SJSA1 (cell line): ENCODE results near the gene RSPH1. TPM values are rescaled to one million over a fixed set of nuclear protein-coding genes. Genes with fewer than 3 reads are reported as not detected.

Experiments
- DNase-seq, 2 experiments: peaks; one replicate each; pipeline ENCODE4 v3.0.0-alpha.2; 2015 to 2020; ENCODE audit warnings: low spot score in 2 of 2, low read depth in 1 of 2
- H3K27ac ChIP-seq: fragments of 250-450 bp; sonication (Bioruptor Pico); 2 replicates; pipeline ENCODE4 v1.5.1; 2020; ENCODE audit warnings: mild to moderate bottlenecking, moderate library complexity
- H3K27me3 ChIP-seq: fragments of 250-450 bp; sonication (Bioruptor Pico); replicated peaks from 2 replicates; pipeline ENCODE4 v1.5.1; 2020; ENCODE audit warnings: mild to moderate bottlenecking, moderate library complexity
- H3K36me3 ChIP-seq: fragments of 250-450 bp; sonication (Bioruptor Pico); 2 replicates; pipeline ENCODE4 v1.5.1; 2020; ENCODE audit warnings: mild to moderate bottlenecking
- H3K4me1 ChIP-seq: fragments of 250-450 bp; sonication (Bioruptor Pico); replicated peaks from 2 replicates; pipeline ENCODE4 v1.6.1; 2021; ENCODE audit warnings: mild to moderate bottlenecking
- H3K4me3 ChIP-seq: fragments of 250-450 bp; sonication (Bioruptor Pico); 2 replicates; pipeline ENCODE4 v1.5.1; 2020; ENCODE audit warnings: mild to moderate bottlenecking
- H3K9me3 ChIP-seq: fragments of 250-450 bp; sonication (Bioruptor Pico); replicated peaks from 2 replicates; pipeline ENCODE4 v1.5.1; 2020; ENCODE audit warnings: mild to moderate bottlenecking
- total RNA-seq: library from RNA; depleted of rRNA; stranded (reverse); fragments of >200 nt; shearing (Covaris generic); gene quantifications from 2 replicates; pipeline ENCODE4 v1.2.3, GENCODE V29; 2014

The RSPH1 gene
- total RNA-seq, 1 experiment from 2014 or later: not detected

DNA sequence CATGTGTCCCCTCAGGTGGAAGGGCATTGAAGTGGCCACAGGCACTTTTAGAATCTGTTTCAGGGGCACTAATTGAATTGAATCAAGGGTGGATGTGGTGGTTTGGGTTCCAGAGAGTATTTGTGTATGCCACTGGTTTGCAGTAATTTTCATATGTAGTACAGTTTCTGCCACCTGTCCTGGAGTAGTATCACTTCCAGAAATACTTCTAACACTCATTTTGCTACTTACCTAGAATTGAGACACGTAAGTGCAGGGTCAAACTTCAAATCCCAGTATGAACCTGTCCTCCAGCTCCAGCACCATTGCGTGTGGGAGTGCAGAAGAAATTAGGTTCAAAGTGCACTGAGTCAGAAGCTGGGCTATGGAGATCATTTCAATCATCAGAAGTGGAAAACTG is 26.8 kb downstream of the RSPH1 start:
- peaks cover 4% of the 10 kb centered on the region; the same call in 1 of the 2 replicates for H3K4me1 ChIP-seq
- no peaks in the 10 kb centered on the region for H3K9me3 ChIP-seq
- H3K4me3 ChIP-seq: no peak overlapping the region
- H3K27me3 ChIP-seq: peaks cover 3% of the 10 kb centered on the region; the same call in 1 of the 2 replicates
- H3K36me3 ChIP-seq: no peaks in the 10 kb centered on the region
- H3K27ac ChIP-seq: no peak overlapping the region
- DNase-seq: no peak

DNA sequence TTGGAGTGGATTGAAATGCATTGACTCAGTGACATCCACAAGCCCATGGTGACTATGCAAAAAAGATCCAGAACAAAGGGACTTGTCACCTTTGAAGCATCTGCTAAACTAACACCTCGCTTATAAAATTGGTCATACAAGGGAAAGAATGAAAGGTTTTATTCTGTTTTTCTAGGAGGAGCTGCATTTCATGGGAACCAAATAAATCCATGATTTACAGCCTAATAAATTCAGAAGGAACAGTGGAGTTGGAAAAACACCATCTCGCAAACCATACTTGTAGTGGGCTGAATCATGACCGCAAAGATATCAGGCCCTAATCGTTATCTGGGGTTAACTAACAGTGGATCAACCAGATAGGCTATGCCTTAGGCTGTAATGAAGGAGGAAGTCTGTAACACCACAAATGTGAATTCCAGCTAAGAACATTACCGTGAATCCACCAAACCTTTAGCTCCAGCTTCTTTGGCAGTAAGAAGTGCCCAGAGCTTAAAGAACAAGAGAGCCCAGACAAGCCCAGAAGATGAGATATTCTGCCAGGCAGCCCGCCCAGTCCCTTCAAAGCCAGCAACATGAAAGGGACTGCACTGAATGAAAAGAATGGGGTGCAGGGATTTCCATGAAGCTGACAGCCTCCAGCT is 27.4 kb downstream of the RSPH1 start:
- no peak overlapping the region for H3K4me3 ChIP-seq
- H3K27ac ChIP-seq: no peak overlapping the region
- peaks cover 4% of the 10 kb centered on the region; the same call in 1 of the 2 replicates for H3K4me1 ChIP-seq
- no peak for DNase-seq
- no peaks in the 10 kb centered on the region for H3K36me3 ChIP-seq
- no peaks in the 10 kb centered on the region for H3K9me3 ChIP-seq
- H3K27me3 ChIP-seq: peaks cover 3% of the 10 kb centered on the region; the same call in 1 of the 2 replicates

DNA sequence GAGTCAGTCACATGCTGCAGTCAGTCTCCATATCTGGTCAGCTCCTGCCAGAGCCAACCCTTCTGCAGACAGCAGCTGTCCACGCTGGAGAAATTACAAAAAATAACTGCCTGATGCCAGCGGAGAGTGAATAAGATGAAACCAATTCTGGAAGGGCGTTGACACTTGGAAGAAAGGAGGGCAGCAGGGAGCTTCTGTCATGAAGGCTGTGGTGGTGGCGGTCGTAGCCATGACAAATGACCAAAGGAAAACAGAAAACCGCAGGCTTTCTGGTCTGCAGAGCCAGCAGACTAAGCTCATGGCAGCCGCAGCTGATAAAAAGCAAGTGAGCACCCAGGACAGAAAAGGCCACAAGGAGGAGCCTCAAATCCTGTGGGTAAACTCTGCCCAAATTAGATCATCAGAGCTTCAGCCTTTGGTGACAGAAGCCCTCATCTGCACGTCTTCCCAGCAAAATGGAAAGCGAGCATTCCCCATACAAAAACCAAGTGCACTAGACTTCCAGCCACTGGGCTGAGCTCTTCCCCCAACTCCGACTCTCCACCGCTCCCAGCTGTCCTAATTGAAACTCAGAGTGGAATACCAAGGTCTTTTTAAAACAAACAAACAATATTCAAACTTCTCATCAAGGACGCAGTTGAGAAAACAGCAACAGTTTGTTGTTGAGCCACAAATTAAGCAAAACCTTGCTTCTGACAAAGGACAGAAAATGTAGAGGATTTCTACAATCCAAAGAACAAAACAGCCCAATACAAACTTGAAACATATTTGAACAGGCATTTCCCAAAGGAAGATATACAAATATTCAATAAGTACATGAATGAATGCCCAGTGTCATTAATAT is 28.7 kb downstream of the RSPH1 start:
- Histone ChIP-seq H3K9me3 (no peaks in the 10 kb centered on the region), H3K27me3 (peaks cover 3% of the 10 kb centered on the region; the same call in 1 of the 2 replicates), H3K27ac (no peak overlapping the region), H3K4me1 (peaks cover 4% of the 10 kb centered on the region; the same call in 1 of the 2 replicates), H3K4me3 (no peak overlapping the region), H3K36me3 (no peaks in the 10 kb centered on the region)
- peak in 1 of 2 experiments; percentile 45 for DNase-seq

DNA sequence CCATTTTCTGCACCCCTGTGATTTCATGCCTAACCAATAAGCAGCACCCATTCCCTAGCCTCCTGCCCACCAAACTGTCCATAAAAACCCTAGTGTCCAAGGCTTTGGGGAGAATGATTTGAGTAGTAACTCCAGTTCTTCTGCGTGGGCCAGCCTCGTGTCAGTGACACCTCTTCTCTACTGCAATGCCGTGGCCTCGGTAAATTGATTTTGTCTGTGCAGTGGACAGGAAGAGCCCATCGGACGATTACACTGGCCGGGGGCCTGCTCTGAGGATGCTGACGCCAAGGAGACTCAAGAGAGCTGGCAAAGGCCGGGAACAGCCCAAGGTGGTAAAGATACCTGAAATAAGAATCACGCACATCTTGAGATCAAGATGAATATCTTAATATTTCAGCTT is 29.3 kb downstream of the RSPH1 start:
- DNase-seq: no peak
- H3K27me3 ChIP-seq: peaks cover 3% of the 10 kb centered on the region; the same call in 1 of the 2 replicates
- H3K27ac ChIP-seq: no peak overlapping the region
- H3K9me3 ChIP-seq: no peaks in the 10 kb centered on the region
- H3K36me3 ChIP-seq: no peaks in the 10 kb centered on the region
- peaks cover 4% of the 10 kb centered on the region; the same call in 1 of the 2 replicates for H3K4me1 ChIP-seq
- H3K4me3 ChIP-seq: no peak overlapping the region

DNA sequence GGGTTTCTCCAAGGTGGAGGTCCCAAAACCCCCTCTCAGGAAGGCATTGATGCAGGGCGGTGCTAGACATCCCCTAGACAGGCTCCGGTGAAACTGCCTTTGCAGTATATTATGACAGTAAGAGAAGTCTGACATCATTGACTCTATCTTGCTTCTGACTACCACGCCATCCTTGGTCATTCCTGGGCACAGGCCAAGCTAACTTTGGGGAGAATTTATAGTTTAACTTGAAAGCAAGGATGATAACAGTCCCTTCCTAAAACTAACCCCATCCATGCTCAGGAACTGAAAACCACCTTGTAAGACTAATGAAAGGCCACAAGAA is 30.3 kb downstream of the RSPH1 start:
- Histone ChIP-seq H3K4me1 (peaks cover 4% of the 10 kb centered on the region; the same call in 1 of the 2 replicates), H3K27me3 (peaks cover 3% of the 10 kb centered on the region; the same call in 1 of the 2 replicates), H3K36me3 (no peaks in the 10 kb centered on the region), H3K27ac (no peak overlapping the region), H3K9me3 (no peaks in the 10 kb centered on the region), H3K4me3 (no peak overlapping the region)
- DNase-seq: no peak

DNA sequence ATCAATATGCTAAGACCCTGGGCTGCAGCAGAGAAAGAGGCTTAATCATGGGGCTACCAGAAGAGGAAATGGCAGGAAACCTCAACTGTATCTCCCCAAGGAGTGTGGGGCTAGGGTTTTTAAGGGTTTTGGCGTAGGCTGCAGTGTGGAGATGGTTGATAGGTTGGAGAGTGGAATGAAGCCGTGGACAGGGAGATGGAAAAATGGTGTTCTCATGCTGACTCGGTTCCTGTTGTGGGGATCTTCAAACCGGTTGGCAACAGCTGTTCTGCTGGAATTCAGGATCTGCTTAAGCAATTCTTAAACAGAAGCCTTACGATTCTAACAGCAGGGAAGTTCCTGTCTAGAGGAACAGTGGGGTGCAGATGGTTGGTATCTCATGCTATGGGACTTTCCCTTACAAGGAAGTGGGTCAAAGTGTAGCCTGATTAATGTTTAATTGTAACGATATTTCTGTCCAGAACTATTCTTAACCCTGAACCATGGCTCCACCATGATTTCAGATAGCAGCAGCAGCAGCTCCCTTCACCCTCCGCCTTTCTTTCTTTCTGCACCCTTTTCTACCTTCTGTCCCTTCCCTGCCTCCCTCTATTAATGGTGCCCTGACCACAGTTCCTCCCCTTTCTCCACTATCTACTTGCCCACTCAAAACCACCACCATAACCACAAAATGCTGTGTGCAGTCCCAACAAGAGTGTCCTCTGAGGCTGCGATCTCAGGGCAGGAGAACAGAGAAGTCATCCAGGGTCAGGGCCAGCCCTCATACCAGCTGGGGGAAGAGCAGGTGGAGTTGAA is 30.8 kb downstream of the RSPH1 start:
- Histone ChIP-seq H3K9me3 (no peaks in the 10 kb centered on the region), H3K27ac (no peak overlapping the region), H3K36me3 (no peaks in the 10 kb centered on the region), H3K4me1 (peaks cover 4% of the 10 kb centered on the region; the same call in 1 of the 2 replicates), H3K4me3 (no peak overlapping the region), H3K27me3 (peaks cover 3% of the 10 kb centered on the region; the same call in 1 of the 2 replicates)
- no peak for DNase-seq

DNA sequence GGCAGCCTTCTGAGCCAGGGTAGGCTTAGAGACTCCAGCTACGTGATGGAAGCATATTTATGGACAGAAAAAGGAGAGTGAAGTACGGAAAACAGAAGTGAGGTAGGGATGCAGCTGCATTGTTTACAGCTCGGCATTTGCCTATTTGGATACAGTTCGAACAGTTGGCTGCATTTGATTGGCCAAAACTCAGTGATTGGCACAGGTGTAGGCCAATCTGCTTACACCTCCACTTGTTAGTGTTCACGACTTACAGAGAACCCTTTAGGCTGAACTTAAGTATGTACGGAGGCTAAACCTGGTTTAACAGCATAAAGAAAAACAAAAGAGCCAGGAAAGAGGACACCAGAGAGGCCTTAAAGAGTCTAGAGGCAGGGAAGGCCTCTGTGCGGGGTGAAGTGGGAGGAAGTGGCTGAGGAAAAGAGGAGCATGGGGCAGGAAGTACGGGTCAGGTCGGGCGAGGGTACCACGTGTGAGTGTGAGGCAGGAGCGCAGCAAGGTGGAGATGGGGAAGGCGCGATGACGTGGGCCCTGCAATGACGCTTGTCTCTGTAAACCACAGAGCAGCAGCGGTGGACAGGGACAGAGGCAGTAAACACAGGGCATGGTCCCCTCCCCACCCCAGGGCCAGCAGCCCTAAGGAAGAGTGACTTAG is 32.0 kb downstream of the RSPH1 start:
- peak in 1 of 2 experiments; percentile 20 for DNase-seq
- Histone ChIP-seq H3K4me1 (peaks cover 4% of the 10 kb centered on the region; the same call in 1 of the 2 replicates), H3K9me3 (no peaks in the 10 kb centered on the region), H3K36me3 (no peaks in the 10 kb centered on the region), H3K27me3 (peaks cover 3% of the 10 kb centered on the region; the same call in 1 of the 2 replicates), H3K27ac (no peak overlapping the region), H3K4me3 (no peak overlapping the region)

DNA sequence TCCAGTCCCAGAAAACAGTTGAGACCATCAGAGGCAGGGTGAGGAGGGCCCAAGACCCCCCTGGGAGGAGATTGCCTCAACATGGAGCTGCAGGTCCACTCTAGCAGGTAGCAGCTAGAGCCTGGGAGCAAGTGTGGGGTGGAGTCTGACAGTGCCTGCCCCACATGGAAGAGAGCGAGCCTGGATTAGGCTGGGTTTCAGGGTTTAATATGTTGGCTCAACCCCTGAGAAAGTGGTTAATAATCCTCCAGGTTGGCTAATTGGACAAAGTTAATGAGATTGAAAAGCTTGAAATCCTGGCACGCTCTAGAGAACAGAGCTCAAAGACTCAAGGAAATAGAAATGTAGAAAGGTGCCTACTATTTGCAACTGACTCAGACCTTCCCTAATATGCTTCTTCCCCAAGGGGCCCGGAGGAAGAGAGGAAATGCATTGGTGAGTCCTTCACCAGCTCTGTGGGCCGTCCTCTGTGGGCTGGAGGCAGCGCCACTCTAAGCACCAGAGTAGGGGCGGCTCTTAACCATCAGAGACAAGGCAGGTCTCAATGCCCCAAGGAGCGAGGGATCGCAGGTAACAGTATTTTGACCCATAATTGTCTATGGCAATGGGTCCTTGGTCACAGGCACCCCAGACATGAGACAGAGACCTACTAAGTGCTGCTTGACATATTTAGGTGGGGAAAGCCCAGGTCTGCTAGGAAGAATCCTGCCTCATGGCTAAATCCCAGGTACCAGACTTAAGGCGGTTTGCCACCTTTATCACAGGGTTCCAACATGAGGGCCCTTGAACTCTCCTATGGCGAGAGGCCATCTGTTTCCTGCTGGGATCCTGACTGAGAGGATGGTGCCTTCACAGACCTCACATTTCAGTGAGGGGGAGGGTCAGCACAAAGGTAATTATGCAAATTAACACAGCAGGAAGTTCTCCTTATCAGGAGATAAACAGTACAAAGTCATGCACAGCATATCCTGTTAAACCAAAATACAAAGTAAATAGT is 33.8 kb downstream of the RSPH1 start:
- no peak overlapping the region for H3K4me3 ChIP-seq
- H3K4me1 ChIP-seq: no peaks in the 10 kb centered on the region; the same call in 1 of the 2 replicates
- H3K9me3 ChIP-seq: no peaks in the 10 kb centered on the region
- no peak overlapping the region for H3K27ac ChIP-seq
- H3K27me3 ChIP-seq: no peaks in the 10 kb centered on the region
- H3K36me3 ChIP-seq: no peaks in the 10 kb centered on the region
- DNase-seq: no peak

DNA sequence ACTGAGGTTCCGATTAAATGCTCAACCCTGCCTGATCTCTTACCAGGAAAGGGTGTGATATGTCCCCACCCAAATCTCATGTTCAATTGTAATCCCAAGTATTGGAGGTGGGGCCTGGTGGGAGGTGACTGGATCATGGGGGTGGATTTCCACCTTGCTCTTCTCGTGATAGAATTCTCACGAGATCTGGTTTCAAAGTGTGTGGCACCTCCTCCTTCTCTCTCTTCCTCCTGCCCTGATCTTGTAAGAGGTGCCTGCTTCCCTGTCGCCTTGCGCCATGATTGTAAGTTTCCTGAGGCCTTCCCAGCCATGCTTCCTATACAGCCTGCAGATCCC is 34.9 kb downstream of the RSPH1 start:
- H3K4me1 ChIP-seq: no peaks in the 10 kb centered on the region; the same call in 1 of the 2 replicates
- H3K4me3 ChIP-seq: no peak overlapping the region
- H3K9me3 ChIP-seq: no peaks in the 10 kb centered on the region
- no peak overlapping the region for H3K27ac ChIP-seq
- DNase-seq: no peak
- no peaks in the 10 kb centered on the region for H3K27me3 ChIP-seq
- no peaks in the 10 kb centered on the region for H3K36me3 ChIP-seq

DNA sequence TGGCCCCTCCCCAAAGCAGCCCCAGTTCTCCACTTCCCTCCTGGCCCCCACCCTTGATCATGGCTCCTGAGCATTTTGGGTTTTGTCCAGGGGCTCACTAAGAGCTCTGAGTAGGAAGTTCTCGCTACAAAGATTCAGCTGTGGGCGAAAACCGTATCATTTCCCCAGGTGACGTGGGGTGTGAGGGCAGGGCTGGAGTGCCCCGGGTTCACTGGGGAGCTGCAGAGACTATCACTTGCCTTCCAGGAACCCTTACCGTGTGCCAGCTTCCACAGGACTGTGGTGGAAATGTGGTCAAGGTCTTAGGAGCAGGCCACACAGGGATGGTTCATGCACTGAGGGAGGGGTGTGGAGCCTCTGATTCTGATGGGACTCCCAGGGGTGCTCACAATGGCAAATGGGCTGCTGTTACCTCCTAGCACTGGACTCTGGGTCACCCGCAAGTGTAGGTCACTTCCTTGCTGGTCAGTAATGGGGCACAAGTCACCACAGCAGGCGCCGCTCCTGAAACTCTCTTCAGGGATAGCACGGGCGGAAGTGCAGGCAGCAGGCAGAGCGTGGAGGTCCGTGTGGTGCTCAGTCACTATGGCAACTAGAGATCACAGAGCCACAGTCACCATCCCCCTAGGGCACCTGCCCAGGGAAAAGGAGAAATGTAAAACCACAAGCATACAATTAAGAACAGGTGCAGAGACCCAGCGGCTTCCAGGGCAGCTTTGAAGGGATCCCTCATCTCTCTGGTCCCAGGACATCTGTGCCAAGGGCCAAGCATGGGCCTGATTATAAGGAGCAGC is 35.4 kb downstream of the RSPH1 start:
- H3K4me1 ChIP-seq: no peaks in the 10 kb centered on the region; the same call in 1 of the 2 replicates
- no peaks in the 10 kb centered on the region for H3K9me3 ChIP-seq
- peak in 1 of 2 experiments; percentile 33 for DNase-seq
- no peak overlapping the region for H3K4me3 ChIP-seq
- no peaks in the 10 kb centered on the region for H3K36me3 ChIP-seq
- H3K27ac ChIP-seq: no peak overlapping the region
- no peaks in the 10 kb centered on the region for H3K27me3 ChIP-seq

DNA sequence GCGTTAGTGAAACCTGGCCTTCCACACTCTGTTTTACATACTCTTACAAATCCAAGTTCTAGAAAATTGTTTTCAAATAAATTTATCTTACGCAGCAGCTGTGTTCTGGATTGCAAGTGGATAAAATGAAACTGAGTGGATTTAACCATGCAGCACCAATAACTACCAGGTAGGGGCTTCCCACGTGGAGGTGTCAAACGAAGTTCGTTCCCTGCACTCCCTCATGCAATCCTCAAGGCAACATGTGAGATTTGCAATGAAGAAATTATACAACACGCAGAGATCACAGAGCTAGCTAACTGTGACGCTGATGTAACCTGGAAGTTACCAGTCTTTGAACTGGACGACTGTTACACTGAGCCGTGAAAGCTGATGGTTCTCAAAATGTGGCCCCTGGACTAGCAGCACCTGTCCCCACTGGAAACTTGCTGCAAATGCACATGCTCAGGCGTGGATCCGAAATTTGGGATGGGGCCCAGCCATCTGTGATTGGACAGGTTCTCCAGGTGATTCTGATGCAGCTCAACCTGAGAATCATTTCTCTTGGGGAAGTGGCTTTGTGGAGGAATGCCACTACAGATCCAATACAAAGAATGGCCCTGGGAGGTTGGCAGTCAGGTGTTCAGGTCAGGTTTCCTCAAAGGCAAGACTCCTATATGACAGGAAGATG is 36.3 kb downstream of the RSPH1 start:
- H3K4me3 ChIP-seq: no peak overlapping the region
- peak in 1 of 2 experiments; percentile 20 for DNase-seq
- no peaks in the 10 kb centered on the region for H3K36me3 ChIP-seq
- no peaks in the 10 kb centered on the region for H3K9me3 ChIP-seq
- H3K27me3 ChIP-seq: no peaks in the 10 kb centered on the region
- H3K27ac ChIP-seq: no peak overlapping the region
- H3K4me1 ChIP-seq: no peaks in the 10 kb centered on the region; the same call in 1 of the 2 replicates
